ENCODE data around the gene NELL1. TPM values are rescaled to one million over a fixed set of nuclear protein-coding genes. Genes with fewer than 3 reads are reported as not detected.

NELL1 gene
- total RNA-seq, 1 donor from 2014 or later: not detected

GRCh38 chr11:21056644-21057043 is 387.3 kb downstream of the NELL1 start:
- Mint-ChIP-seq H3K9me3 (no peaks in the 10 kb centered on the region), H3K4me3 (no peak overlapping the region), H3K27ac (no peak overlapping the region), H3K4me1 (no peaks in the 10 kb centered on the region), H3K27me3 (ENCODE audit: insufficient read depth, low read depth) (no peaks in the 10 kb centered on the region), H3K36me3 (no peaks in the 10 kb centered on the region)
- no peak for DNase-seq (ENCODE audit: low spot score)
- Histone ChIP-seq H3K27ac (no peak overlapping the region), H2AFZ (replicated peaks) (peak overlapping the region; percentile 63), H3K4me1 (no peaks in the 10 kb centered on the region), H3K79me2 (ENCODE audit: low read depth) (no peaks in the 10 kb centered on the region), H3K9me3 (ENCODE audit: low read depth) (no peaks in the 10 kb centered on the region), H3K27me3 (no peaks in the 10 kb centered on the region), H4K20me1 (ENCODE audit: low read depth) (no peaks in the 10 kb centered on the region), H3K4me2 (no peak overlapping the region), H3K4me3 (no peak overlapping the region), H3F3A (ENCODE audit: low read depth) (no peaks in the 10 kb centered on the region), H3K9ac (no peak overlapping the region), H3K36me3 (no peaks in the 10 kb centered on the region)
- no peak for TF ChIP-seq EZH2 (IDR thresholded peaks at IDR 0.05)
- no peak for TF ChIP-seq CTCF (IDR thresholded peaks at IDR 0.05)
- TF ChIP-seq EZH2phosphoT487 (IDR thresholded peaks at IDR 0.05): no peak

GRCh38 chr11:21059879-21060278 is 390.5 kb downstream of the NELL1 start:
- Mint-ChIP-seq H3K4me1 (no peaks in the 10 kb centered on the region), H3K27me3 (ENCODE audit: insufficient read depth, low read depth) (peaks cover 2% of the 10 kb centered on the region), H3K36me3 (peaks cover 7% of the 10 kb centered on the region), H3K9me3 (peaks cover 17% of the 10 kb centered on the region), H3K27ac (no peak overlapping the region), H3K4me3 (no peak overlapping the region)
- no peak overlapping the region for H2AFZ ChIP-seq (replicated peaks)
- DNase-seq (ENCODE audit: low spot score): no peak
- H3K4me1 ChIP-seq: no peaks in the 10 kb centered on the region
- no peaks in the 10 kb centered on the region for H3K36me3 ChIP-seq
- no peaks in the 10 kb centered on the region for H3K27me3 ChIP-seq
- no peak overlapping the region for H3K27ac ChIP-seq
- TF ChIP-seq CTCF (IDR thresholded peaks at IDR 0.05): no peak
- TF ChIP-seq EZH2 (IDR thresholded peaks at IDR 0.05): no peak
- TF ChIP-seq EZH2phosphoT487 (IDR thresholded peaks at IDR 0.05): no peak
- no peaks in the 10 kb centered on the region for H3K9me3 ChIP-seq (ENCODE audit: low read depth)
- no peaks in the 10 kb centered on the region for H4K20me1 ChIP-seq (ENCODE audit: low read depth)
- H3K4me3 ChIP-seq: no peak overlapping the region
- no peak overlapping the region for H3K9ac ChIP-seq
- H3K79me2 ChIP-seq (ENCODE audit: low read depth): no peaks in the 10 kb centered on the region
- H3F3A ChIP-seq (ENCODE audit: low read depth): no peaks in the 10 kb centered on the region
- no peak overlapping the region for H3K4me2 ChIP-seq

DNA sequence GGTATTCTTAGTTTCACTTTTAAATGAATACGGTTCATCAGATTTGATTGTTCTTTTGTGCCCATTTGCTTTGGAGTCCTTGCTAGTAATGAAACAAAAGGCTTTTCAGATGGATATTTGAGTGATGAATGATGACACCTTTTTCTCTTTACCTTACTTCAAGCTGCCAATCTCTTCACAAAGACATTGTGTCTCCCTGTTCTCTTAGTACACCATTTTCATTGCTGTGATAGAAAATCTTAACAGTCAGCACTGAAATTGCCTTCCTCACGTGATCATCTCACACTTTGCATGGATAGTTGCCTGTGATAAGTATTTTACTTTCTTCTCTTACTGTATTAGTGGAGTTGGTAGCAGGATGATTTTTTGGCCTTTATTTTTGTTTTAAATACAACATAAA is 396.6 kb downstream of the NELL1 start:
- Histone ChIP-seq H3K79me2 (ENCODE audit: low read depth) (no peaks in the 10 kb centered on the region), H3K9me3 (ENCODE audit: low read depth) (no peaks in the 10 kb centered on the region), H3K27me3 (no peaks in the 10 kb centered on the region), H3K27ac (no peak overlapping the region), H3K4me3 (no peak overlapping the region), H2AFZ (replicated peaks) (no peak overlapping the region), H3K4me1 (peaks cover 31% of the 10 kb centered on the region), H3K36me3 (no peaks in the 10 kb centered on the region), H3K4me2 (no peak overlapping the region), H3K9ac (no peak overlapping the region), H3F3A (ENCODE audit: low read depth) (no peaks in the 10 kb centered on the region), H4K20me1 (ENCODE audit: low read depth) (no peaks in the 10 kb centered on the region)
- DNase-seq (ENCODE audit: low spot score): no peak
- H3K27ac Mint-ChIP-seq: no peak overlapping the region
- H3K27me3 Mint-ChIP-seq (ENCODE audit: insufficient read depth, low read depth): peaks cover 2% of the 10 kb centered on the region
- peaks cover 9% of the 10 kb centered on the region for H3K36me3 Mint-ChIP-seq
- H3K4me3 Mint-ChIP-seq: no peak overlapping the region
- H3K9me3 Mint-ChIP-seq: peaks cover 17% of the 10 kb centered on the region
- TF ChIP-seq EZH2phosphoT487 (IDR thresholded peaks at IDR 0.05) (no peak), CTCF (IDR thresholded peaks at IDR 0.05) (no peak), EZH2 (IDR thresholded peaks at IDR 0.05) (no peak)
- H3K4me1 Mint-ChIP-seq: peaks cover 20% of the 10 kb centered on the region

All from neural progenitor cell (in vitro differentiated cells).